NCI-H446 (cell line): ENCODE results near the gene LGALS13.

Experiments
- DNase-seq, 2 experiments: peaks; one replicate each; lab custom pipeline; 2025; lab: John Stamatoyannopoulos, UW

LGALS13 gene

GRCh38 chr19:39602224-39602623, at the start of gene LGALS13:
LGALS13 (plus strand) TSS chr19:39602524; CDS start chr19:39602569, 45 bp downstream.
- no peak for DNase-seq

GRCh38 chr19:39553082-39553652, 49.2 kb upstream of the LGALS13 start:
- DNase-seq = no peak

- DNase-seq = no peak
Measured at GRCh38 chr19:39554701-39555311, 47.5 kb upstream of the LGALS13 start.

GRCh38 chr19:39555883-39556282, 46.4 kb upstream of the LGALS13 start:
- no peak for DNase-seq

- no peak for DNase-seq
Measured at GRCh38 chr19:39557811-39558623, 44.3 kb upstream of the LGALS13 start.

- DNase-seq = no peak
Measured at GRCh38 chr19:39558624-39559117, 43.7 kb upstream of the LGALS13 start.

- DNase-seq = no peak
Measured at GRCh38 chr19:39563408-39563807, 38.9 kb upstream of the LGALS13 start.

GRCh38 chr19:39566064-39566463, 36.3 kb upstream of the LGALS13 start:
- DNase-seq = no peak

GRCh38 chr19:39568604-39569003, 33.7 kb upstream of the LGALS13 start:
- DNase-seq = no peak

GRCh38 chr19:39582442-39582841, 19.9 kb upstream of the LGALS13 start:
- DNase-seq = no peak

GRCh38 chr19:39582891-39583625, 19.3 kb upstream of the LGALS13 start:
- DNase-seq = no peak

GRCh38 chr19:39587496-39587895, 14.8 kb upstream of the LGALS13 start:
- no peak for DNase-seq

- no peak for DNase-seq
Measured at GRCh38 chr19:39588066-39588465, 14.3 kb upstream of the LGALS13 start.

- DNase-seq = no peak
Measured at GRCh38 chr19:39590265-39590664, 12.1 kb upstream of the LGALS13 start.

GRCh38 chr19:39592381-39592780, 9.9 kb upstream of the LGALS13 start:
- no peak for DNase-seq

- DNase-seq = no peak
Measured at GRCh38 chr19:39595950-39596349, 6.4 kb upstream of the LGALS13 start.

- no peak for DNase-seq
Measured at GRCh38 chr19:39596911-39597310, 5.4 kb upstream of the LGALS13 start.

- DNase-seq = no peak
Measured at GRCh38 chr19:39599116-39599515, 3.2 kb upstream of the LGALS13 start.

GRCh38 chr19:39603825-39604224, 1.5 kb downstream of the LGALS13 start:
- no peak for DNase-seq

- no peak for DNase-seq
Measured at GRCh38 chr19:39607021-39607420, 4.7 kb downstream of the LGALS13 start.

GRCh38 chr19:39607561-39607960, 5.2 kb downstream of the LGALS13 start:
- DNase-seq = no peak

GRCh38 chr19:39613597-39613996, 11.3 kb downstream of the LGALS13 start:
- no peak for DNase-seq
